GM12874 (cell line): Measurements from ENCODE around the gene APOBEC2.

Source experiments
- CTCF ChIP-seq: IDR thresholded peaks from 2 replicates; pipeline ENCODE4 v1.5.1; 2011; ENCODE audit warnings: low read depth, mild to moderate bottlenecking, control low read depth, low read length, moderate library complexity; ENCODE audit not compliant: insufficient read depth

APOBEC2 gene

GRCh38 chr6:41098366-41098765 lies 45.4 kb downstream of the APOBEC2 start:
- TF ChIP-seq CTCF, result no peak

- no peak for TF ChIP-seq CTCF
Observed at GRCh38 chr6:41100871-41101287, 47.9 kb downstream of the APOBEC2 start.

GRCh38 chr6:41103847-41104246 lies 50.8 kb downstream of the APOBEC2 start:
- TF ChIP-seq CTCF, result no peak

- TF ChIP-seq CTCF, result no peak
Observed at GRCh38 chr6:41111017-41111416, 58.0 kb downstream of the APOBEC2 start.
